GM19025 (cell line): Measurements from ENCODE around the gene MARS2.
"Not testable (repeated sequence)": the region's sequence is repeated elsewhere in the genome, so short reads cannot be mapped to it uniquely, and the experiment has no call there.

Experiments used
- ATAC-seq: cut with Tn5 transposase; IDR thresholded peaks from one replicate; pipeline ENCODE4 v1.9.1; 2021; ENCODE audit warnings: mild to moderate bottlenecking, low read depth, moderate library complexity; ENCODE audit not compliant: unreplicated experiment

MARS2 gene

DNA sequence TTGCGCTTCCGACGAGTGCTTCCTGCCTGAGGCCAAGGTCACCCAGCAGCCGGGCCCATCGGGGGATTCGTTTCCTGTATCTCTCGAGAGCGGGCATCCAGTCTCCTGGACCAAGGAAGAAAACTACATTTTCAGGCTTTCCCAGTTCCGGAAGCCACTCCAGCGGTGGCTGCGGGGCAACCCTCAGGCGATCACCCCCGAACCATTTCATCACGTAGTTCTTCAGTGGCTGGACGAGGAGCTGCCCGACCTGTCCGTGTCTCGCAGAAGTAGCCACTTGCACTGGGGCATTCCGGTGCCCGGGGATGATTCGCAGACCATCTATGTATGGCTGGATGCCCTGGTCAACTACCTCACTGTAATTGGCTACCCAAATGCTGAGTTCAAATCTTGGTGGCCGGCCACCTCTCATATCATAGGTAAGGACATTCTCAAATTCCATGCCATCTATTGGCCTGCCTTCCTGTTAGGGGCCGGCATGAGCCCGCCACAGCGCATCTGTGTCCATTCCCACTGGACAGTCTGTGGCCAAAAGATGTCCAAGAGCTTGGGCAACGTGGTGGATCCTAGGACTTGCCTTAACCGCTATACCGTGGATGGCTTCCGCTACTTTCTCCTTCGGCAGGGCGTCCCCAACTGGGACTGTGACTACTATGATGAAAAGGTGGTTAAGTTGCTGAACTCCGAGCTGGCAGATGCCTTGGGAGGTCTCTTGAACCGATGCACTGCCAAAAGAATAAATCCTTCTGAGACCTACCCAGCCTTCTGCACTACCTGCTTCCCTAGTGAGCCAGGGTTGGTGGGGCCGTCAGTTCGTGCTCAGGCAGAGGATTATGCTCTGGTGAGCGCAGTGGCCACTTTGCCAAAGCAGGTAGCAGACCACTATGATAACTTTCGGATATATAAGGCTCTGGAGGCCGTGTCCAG, 1.0 kb downstream of the MARS2 start:
- ATAC-seq = no peak

DNA sequence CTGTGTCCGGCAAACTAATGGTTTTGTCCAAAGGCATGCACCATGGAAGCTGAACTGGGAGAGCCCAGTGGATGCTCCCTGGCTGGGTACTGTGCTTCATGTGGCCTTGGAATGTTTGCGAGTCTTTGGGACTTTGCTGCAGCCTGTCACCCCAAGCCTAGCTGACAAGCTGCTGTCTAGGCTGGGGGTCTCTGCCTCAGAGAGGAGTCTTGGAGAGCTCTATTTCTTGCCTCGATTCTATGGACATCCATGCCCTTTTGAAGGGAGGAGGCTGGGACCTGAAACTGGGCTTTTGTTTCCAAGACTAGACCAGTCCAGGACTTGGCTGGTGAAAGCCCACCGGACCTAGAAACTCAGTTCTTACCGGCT, 1.7 kb downstream of the MARS2 start:
- ATAC-seq = no peak

DNA sequence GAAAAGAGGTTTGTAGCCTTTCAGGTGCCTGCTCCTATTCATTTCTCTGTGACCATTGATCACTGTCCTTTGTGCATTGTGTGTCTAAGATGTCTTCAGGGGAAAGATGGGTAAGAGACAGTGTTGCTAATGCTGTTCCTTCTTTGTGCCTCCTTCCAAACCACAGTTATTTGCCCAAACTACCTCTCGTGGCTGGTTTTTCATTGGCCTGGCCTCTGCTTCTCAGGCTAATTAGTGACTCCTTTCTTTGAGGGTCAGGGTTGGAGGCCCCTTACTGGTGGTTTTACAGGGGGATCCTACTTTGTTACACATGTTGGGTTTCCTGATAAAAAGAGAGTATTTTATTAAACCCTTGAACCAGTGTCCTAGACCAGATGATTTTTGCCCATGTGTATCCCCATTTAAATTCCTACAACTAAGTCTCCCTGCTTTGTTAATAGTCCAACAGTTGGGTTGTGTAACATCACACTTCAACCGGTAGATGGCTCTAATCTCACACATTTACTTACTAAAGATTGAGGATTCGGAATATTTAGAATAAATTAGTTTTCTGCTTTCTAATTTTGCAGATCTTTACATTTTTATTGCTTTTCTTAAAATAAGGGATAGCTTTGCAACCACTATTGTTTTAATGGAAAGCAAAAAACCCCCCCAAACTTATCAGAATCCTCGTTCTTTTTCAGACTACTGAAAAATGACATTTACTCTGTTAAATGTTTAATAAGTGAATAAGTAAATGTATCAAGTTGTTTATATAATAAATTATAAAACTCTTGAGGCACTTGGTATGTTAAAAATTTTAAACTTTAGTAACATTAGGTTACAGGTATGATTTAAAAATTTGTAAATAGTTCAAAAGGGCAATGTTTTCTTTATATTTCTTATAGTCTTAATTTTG, 2.4 kb downstream of the MARS2 start:
- no peak for ATAC-seq

DNA sequence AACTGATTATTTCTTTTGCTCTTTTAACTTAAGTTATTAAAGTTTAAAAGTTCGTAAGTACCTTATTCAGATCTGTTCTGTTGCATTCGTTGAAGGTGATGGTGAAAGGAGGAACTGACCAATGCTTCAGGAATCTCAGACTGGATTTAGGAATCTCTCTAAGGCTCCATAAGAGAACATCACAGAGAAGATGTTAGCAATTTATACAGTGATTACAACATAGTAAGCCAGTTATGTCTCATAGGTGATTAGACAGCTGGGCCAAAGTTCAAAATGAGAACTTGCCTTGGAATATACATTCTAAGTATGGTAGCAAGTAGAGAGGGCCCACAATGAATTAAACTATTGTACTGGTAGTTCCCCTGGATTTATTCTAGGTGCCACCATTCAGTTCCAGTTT, 3.2 kb downstream of the MARS2 start:
- ATAC-seq = no peak

DNA sequence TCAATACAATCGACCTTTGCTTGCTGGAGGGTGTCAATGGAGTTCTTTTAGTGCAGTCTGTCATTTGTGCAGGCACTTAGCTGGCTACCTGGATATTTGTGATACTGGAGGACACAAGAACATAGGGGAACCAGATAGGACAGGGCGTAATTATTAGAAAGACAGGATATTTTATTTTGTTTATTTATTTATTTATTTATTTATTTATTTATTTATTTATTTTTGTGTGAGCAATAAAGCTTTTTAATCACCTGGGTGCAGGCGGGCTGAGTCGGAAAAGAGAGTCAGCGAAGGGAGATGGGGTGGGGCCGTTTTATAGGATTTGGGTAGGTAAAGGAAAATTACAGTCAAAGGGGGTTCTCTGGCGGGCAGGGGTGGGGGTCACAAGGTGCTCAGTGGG, 4.0 kb downstream of the MARS2 start:
- ATAC-seq = not testable (repeated sequence)

DNA sequence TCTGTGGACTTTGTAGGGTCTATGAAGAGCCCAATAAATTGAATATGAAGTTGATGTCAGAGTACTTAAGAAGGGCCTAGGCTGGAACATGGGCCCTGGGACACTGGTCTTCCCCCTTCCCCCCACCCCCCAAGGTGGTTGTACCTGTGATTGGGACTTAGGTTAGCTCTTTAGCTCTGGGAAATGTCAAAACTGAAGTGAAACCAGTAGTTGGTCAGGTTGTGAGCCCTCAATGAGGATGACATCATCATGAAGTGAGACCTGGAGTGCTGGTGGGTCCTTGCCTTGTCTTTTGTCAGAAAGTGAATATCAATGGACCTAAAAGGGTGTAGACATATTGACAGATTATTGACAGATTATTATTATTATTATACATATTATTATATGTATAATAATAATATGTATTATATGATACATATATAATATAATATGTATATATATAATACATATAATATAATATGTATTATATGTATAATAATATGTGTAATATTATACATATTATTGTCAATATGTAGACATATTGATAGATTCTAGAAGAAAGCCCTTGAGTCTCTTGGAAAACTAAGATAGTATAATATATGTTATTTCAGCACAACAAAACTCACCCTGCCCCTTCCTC, 5.4 kb downstream of the MARS2 start:
- ATAC-seq = peak; percentile 75

DNA sequence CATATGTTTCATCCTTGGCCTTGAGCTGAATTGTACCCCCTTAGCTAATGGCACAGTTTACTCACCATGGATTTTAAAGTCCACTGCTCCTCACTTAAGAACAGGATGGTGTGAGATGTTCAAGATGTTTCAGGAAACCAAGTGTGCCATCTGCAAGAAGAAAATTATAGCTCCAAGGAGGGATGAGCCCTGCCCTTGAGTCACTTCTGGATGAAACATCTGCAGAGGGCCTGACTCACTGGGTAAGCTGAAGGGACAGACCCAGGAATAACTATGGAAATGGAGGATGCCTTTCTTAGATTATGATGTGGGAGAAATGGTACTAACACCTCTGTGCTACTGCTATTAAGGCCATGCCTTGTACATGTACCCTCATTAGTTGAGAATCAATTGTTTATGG, 6.4 kb downstream of the MARS2 start:
- no peak for ATAC-seq

DNA sequence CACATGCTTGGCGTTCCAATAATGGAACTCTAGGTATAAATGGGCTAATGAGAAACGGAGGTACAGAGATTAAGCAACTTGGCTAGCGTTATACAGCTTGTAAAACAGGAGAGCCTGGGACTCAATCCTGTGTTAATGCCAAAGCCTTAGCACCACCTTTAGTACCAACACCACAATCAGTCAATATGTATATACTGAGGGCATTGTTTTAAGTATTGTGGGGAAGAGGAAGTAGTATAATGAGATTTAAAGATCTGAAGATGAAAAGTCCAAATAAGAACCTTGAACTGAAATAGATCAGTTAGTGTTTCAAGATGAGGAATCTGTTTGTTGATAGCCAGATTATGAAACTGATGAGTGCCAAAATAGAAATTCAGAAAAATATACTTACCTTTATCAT, 8.1 kb downstream of the MARS2 start:
- ATAC-seq = no peak

DNA sequence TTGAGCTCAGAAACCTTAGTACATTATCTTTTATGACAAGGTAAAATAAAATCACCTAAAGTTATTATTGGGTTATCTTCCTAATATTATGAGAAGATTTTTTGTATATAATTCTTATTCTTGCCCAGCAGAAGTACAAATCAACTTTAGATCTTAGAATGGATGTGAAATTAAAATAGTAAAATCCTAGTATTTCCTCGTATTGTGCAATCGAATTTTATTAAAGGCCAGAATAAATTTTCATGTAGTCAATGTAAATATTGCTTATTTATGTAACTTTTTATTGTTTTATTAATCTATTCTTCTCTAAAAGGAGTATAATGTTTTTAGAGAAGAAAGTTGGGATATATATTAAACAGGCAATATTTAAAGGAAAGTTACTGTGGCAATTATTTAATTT, 12.7 kb downstream of the MARS2 start:
- ATAC-seq = no peak

DNA sequence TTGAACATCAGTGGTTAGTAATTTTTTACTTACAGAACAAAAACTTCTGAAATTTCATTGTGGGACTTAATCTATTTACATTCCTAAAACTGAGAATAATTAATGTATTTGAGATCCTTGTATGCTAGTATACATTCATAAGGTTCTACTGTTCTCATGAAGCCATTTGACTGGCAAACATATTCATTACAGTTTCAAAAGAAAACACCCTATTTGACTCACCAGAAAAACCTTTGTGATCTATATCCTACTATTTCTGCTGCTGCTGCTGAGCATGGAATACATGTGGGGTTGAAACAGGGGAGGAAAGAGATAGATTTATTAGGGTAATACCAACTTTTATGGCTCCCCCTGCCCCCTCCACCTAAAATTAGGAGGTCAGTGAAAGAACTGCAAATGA, 21.8 kb downstream of the MARS2 start:
- no peak for ATAC-seq

DNA sequence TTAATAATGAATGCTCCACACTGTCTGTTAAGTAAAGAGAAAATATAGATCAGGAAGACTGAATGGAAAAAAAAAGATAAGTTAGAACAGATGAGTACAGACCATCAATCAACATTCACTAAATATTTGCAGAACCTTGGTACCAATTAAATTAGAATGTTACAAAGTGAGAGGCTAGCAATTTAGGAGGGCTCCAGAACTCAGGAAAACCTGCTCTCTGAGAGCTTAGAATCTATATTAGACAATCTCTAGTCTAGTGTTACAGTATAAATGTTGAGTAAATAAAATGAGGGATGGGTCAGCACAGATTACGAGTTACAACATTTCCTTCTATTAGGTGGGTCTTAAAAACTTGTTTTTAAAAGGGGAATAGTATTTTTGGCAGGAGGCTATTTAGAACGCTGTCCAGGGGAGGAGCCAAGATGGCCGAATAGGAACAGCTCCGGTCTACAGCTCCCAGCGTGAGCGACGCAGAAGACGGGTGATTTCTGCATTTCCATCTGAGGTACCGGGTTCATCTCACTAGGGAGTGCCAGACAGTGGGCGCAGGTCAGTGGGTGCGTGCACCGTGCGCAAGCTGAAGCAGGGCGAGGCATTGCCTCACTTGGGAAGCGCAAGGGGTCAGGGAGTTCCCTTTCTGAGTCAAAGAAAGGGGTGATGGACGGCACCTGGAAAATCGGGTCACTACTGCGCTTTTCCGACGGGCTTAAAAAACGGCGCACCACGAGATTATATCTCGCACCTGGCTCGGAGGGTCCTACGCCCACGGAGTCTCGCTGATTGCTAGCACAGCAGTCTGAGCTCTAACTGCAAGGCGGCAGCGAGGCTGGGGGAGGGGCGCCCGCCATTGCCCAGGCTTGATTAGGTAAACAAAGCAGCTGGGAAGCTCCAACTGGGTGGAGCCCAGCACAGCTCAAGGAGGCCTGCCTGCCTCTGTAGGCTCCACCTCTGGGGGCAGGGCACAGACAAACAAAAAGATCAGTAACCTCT, 23.7 kb downstream of the MARS2 start:
- ATAC-seq = not testable (repeated sequence)

DNA sequence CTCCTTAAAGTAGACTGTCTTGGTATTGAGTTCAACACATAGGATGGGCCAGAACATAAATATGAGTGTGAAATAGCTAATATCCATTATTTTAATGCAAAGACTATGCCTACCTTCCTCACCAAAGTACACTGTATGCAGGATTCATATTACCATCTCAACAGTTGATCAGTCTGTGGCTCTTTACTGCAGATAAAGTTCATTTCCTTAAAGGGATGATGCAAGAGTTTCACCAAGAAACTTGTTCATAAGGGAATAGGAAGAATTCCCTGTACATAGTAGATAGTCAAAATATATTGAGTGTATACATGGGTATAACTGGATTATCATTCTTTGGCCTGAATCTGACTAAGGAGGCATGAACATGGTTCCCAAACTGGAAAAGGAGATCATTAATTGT, 35.0 kb downstream of the MARS2 start:
- ATAC-seq = no peak
